Measurements from ENCODE around the gene RHOF.

DNA sequence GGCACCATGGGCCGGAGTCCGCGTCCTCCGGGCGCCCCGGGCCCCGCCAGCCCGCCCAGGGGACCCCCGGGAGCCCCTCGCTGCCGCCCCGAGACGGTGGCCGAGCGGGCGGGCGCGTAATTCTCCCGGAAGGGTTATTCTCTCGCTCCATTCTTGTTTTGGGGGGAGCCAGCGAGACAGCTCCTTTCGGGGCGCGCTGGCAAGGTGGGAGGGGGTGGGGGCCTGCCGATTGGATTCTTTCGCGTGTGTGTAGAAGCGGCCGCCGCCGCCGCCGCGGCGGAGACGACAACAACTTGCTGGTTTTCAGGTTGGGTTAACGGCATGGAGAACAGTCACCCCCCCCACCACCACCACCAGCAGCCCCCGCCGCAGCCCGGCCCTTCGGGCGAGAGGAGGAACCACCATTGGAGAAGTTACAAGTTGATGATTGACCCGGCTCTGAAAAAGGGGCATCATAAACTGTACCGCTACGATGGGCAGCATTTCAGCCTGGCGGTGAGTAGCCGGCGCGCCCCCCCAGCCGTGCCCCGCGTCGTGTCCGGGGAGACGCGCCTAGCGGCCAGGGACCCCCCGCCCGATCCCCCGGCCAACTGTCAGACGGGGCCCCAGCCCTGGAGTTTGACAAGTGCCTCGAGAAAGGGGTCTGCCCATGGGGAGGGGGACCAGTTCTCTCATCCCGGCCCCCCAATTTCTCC is 11.1 kb upstream of the RHOF start:
- no peak for TF ChIP-seq RARB (CRISPR knock-in tag; IDR thresholded peaks at IDR 0.05)
- TF ChIP-seq, protein P1, sequence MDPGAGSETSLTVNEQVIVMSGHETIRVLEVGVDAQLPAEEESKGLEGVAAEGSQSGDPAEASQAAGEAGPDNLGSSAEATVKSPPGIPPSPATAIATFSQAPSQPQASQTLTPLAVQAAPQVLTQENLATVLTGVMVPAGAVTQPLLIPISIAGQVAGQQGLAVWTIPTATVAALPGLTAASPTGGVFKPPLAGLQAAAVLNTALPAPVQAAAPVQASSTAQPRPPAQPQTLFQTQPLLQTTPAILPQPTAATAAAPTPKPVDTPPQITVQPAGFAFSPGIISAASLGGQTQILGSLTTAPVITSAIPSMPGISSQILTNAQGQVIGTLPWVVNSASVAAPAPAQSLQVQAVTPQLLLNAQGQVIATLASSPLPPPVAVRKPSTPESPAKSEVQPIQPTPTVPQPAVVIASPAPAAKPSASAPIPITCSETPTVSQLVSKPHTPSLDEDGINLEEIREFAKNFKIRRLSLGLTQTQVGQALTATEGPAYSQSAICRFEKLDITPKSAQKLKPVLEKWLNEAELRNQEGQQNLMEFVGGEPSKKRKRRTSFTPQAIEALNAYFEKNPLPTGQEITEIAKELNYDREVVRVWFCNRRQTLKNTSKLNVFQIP (CRISPR knock-in tag; IDR thresholded peaks at IDR 0.05; ENCODE audit: borderline replicate concordance, low read depth), result no peak
- no peak for TF ChIP-seq ZNF565 (CRISPR knock-in tag; conservative IDR thresholded peaks at IDR 0.05; ENCODE audit: low read depth)
- no peak for TF ChIP-seq PPARA (CRISPR knock-in tag; IDR thresholded peaks at IDR 0.05; ENCODE audit: borderline replicate concordance)
- TF ChIP-seq TOX (CRISPR knock-in tag; IDR thresholded peaks at IDR 0.05; ENCODE audit: borderline replicate concordance), result no peak
- no peak for TF ChIP-seq ESRRG (CRISPR knock-in tag; IDR thresholded peaks at IDR 0.05)
- no peak for TF ChIP-seq ZFP3 (CRISPR knock-in tag; IDR thresholded peaks at IDR 0.05)
- TF ChIP-seq, protein P2, sequence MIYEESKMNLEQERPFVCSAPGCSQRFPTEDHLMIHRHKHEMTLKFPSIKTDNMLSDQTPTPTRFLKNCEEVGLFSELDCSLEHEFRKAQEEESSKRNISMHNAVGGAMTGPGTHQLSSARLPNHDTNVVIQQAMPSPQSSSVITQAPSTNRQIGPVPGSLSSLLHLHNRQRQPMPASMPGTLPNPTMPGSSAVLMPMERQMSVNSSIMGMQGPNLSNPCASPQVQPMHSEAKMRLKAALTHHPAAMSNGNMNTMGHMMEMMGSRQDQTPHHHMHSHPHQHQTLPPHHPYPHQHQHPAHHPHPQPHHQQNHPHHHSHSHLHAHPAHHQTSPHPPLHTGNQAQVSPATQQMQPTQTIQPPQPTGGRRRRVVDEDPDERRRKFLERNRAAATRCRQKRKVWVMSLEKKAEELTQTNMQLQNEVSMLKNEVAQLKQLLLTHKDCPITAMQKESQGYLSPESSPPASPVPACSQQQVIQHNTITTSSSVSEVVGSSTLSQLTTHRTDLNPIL (CRISPR knock-in tag; IDR thresholded peaks at IDR 0.05; ENCODE audit: low read depth), result no peak
- TF ChIP-seq, protein P3, sequence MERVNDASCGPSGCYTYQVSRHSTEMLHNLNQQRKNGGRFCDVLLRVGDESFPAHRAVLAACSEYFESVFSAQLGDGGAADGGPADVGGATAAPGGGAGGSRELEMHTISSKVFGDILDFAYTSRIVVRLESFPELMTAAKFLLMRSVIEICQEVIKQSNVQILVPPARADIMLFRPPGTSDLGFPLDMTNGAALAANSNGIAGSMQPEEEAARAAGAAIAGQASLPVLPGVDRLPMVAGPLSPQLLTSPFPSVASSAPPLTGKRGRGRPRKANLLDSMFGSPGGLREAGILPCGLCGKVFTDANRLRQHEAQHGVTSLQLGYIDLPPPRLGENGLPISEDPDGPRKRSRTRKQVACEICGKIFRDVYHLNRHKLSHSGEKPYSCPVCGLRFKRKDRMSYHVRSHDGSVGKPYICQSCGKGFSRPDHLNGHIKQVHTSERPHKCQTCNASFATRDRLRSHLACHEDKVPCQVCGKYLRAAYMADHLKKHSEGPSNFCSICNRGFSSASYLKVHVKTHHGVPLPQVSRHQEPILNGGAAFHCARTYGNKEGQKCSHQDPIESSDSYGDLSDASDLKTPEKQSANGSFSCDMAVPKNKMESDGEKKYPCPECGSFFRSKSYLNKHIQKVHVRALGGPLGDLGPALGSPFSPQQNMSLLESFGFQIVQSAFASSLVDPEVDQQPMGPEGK (CRISPR knock-in tag; IDR thresholded peaks at IDR 0.05; ENCODE audit: borderline replicate concordance), result no peak
- no peak for TF ChIP-seq ZFP30 (CRISPR knock-in tag; IDR thresholded peaks at IDR 0.05)
- no peak for TF ChIP-seq BACH2 (CRISPR knock-in tag; IDR thresholded peaks at IDR 0.05; ENCODE audit: borderline replicate concordance)
- TF ChIP-seq ZNF70 (CRISPR knock-in tag; IDR thresholded peaks at IDR 0.05), result no peak
- TF ChIP-seq ARNTL (CRISPR knock-in tag; IDR thresholded peaks at IDR 0.05; ENCODE audit: borderline replicate concordance, low read depth), result no peak

All from SK-N-SH treated with all-trans-retinoic acid at 6 μM for 48 hours (cell line).